Stimulated activated CD4-positive, alpha-beta T cell treated with anti-CD3 and anti-CD28 coated beads, Interleukin-15, amount 100 ng/mL, for 48 hours (primary cell): ENCODE measurements around the gene EXOC3.
"Not testable (repeated sequence)": the region's sequence is repeated elsewhere in the genome, so short reads cannot be mapped to it uniquely, and the experiment has no call there.

Experiments used
- DNase-seq, 2 donors: peaks; one replicate each; pipeline ENCODE4 v3.0.0-alpha.2; 2020; ENCODE audit warnings: low read depth in 2 of 2

Gene EXOC3

GRCh38 chr5:442335-443238 is at the start of gene EXOC3:
EXOC3 (plus strand) TSS chr5:443176; CDS start chr5:446206, 3,030 bp downstream.
- DNase-seq: peak; percentile 40 to 68

- DNase-seq: no peak
These were observed 49.1 kb upstream of the EXOC3 start for GRCh38 chr5:393846-394275.

GRCh38 chr5:394671-395155 is 48.3 kb upstream of the EXOC3 start:
- DNase-seq: no peak

GRCh38 chr5:395156-395920 is 47.6 kb upstream of the EXOC3 start:
- DNase-seq: no peak

GRCh38 chr5:395921-396530 is 47.0 kb upstream of the EXOC3 start:
- DNase-seq: no peak

GRCh38 chr5:396531-396961 is 46.4 kb upstream of the EXOC3 start:
- no peak for DNase-seq

- DNase-seq: not testable (repeated sequence)
These were observed 44.9 kb upstream of the EXOC3 start for GRCh38 chr5:398141-398474.

- DNase-seq: no peak
These were observed 44.3 kb upstream of the EXOC3 start for GRCh38 chr5:398475-399295.

GRCh38 chr5:399296-400281 is 43.4 kb upstream of the EXOC3 start:
- DNase-seq: peak; percentile 35 to 39

GRCh38 chr5:400282-401145 is 42.5 kb upstream of the EXOC3 start:
- no peak for DNase-seq

GRCh38 chr5:401146-402034 is 41.6 kb upstream of the EXOC3 start:
- no peak for DNase-seq

GRCh38 chr5:402219-402614 is 40.8 kb upstream of the EXOC3 start:
- DNase-seq: not testable (repeated sequence)

- no peak for DNase-seq
These were observed 40.2 kb upstream of the EXOC3 start for GRCh38 chr5:402615-403359.

- DNase-seq: no peak
These were observed 39.0 kb upstream of the EXOC3 start for GRCh38 chr5:403995-404394.

GRCh38 chr5:404666-405241 is 38.2 kb upstream of the EXOC3 start:
- DNase-seq: no peak

GRCh38 chr5:405421-405820 is 37.6 kb upstream of the EXOC3 start:
- DNase-seq: no peak

GRCh38 chr5:406041-406440 is 36.9 kb upstream of the EXOC3 start:
- DNase-seq: no peak
